ENCODE data around the gene TEX55. TPM values are rescaled to one million over a fixed set of nuclear protein-coding genes. Genes with fewer than 3 reads are reported as not detected.

TEX55 gene
- total and polyA plus RNA-seq, 10 donors: not detected

- 80 to 86% (median 82%) methylated on average over 3 of the region's 3 CpGs for WGBS, 5 donors
- intact Hi-C loops (cut with DNase I; ENCODE audit: low total_unique reads): no loop called here
- H3K36me3 ChIP-seq: no peaks in the 10 kb centered on the region
- H3K27ac ChIP-seq: no peak overlapping the region
- H3K4me1 ChIP-seq: no peaks in the 10 kb centered on the region
- DNase-seq: no peak
- no peak for TF ChIP-seq POLR2A (IDR thresholded peaks at IDR 0.05)
- TF ChIP-seq CTCF (IDR thresholded peaks at IDR 0.05 in 8 of 11, conservative IDR thresholded peaks at IDR 0.05 in 3 of 11): no peak
- no peak for TF ChIP-seq POLR2AphosphoS5 (IDR thresholded peaks at IDR 0.05)
- H3K4me3 ChIP-seq: no peak overlapping the region
- H3K9me3 ChIP-seq: no peaks in the 10 kb centered on the region
- H3K27me3 ChIP-seq (replicated peaks in 1 of 7): peaks cover 0 to 11% (median 0%) of the 10 kb centered on the region in 7 donors
Measured at GRCh38 chr3:119181765-119182164, 35.8 kb downstream of the TEX55 start.

- no peak overlapping the region for H3K4me3 ChIP-seq
- no peak overlapping the region for H3K27ac ChIP-seq
- H3K27me3 ChIP-seq (replicated peaks in 1 of 7): no peaks in the 10 kb centered on the region
- no peak for TF ChIP-seq CTCF (IDR thresholded peaks at IDR 0.05 in 8 of 11, conservative IDR thresholded peaks at IDR 0.05 in 3 of 11)
- TF ChIP-seq POLR2AphosphoS5 (IDR thresholded peaks at IDR 0.05): no peak
- no peak for TF ChIP-seq POLR2A (IDR thresholded peaks at IDR 0.05)
- no peaks in the 10 kb centered on the region for H3K36me3 ChIP-seq
- no peak for DNase-seq
- no peaks in the 10 kb centered on the region for H3K4me1 ChIP-seq
- no peaks in the 10 kb centered on the region for H3K9me3 ChIP-seq
- 73 to 85% (median 81%) methylated on average over 9 of the region's 9 CpGs for WGBS, 5 donors
- intact Hi-C loops (cut with DNase I; ENCODE audit: low total_unique reads): no loop called here
Measured at GRCh38 chr3:119184111-119184510, 38.1 kb downstream of the TEX55 start.

DNA sequence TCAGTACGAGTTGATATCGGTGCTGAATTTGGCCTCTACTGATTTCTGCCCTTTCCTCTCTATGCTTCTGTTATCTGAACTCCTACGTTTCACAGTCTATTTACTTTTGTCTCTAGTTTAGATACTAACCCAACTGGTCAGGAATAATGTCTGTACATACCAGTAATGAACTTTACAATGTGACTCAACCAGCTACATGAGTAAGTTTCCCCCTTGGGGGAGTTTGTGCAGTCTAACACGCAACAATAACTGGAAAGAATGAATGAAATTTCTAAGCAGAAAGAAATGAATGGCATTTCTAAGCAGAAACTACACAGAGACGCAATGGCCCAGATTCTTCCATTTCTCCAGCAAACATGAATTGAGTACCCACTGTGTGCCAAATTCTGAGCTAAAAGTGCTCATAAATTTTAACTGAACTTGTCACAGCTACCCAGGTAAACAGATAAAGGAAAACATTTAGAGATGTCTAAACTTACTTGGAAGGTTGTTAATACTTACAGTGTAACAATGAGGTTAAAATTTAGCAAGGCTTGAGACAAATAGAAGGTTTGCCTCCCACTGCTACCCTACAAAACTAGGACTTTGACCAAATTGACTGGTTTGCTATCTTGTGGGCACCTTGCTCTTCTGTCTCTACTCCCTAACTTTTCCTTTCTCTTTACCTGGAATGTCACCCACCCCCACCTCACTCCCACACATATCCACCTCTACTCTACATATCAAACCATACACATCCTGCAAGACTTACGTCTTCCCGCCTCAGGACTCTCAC is 39.0 kb downstream of the TEX55 start:
- no peaks in the 10 kb centered on the region for H3K36me3 ChIP-seq
- no peaks in the 10 kb centered on the region for H3K9me3 ChIP-seq
- 82 to 94% (median 88%) methylated on average over 7 of the region's 7 CpGs for WGBS, 5 donors
- no peak overlapping the region for H3K4me3 ChIP-seq
- no peaks in the 10 kb centered on the region for H3K4me1 ChIP-seq
- no peak for TF ChIP-seq POLR2A (IDR thresholded peaks at IDR 0.05)
- no peak for TF ChIP-seq CTCF (IDR thresholded peaks at IDR 0.05 in 8 of 11, conservative IDR thresholded peaks at IDR 0.05 in 3 of 11)
- no peak for TF ChIP-seq POLR2AphosphoS5 (IDR thresholded peaks at IDR 0.05)
- intact Hi-C loops (cut with DNase I; ENCODE audit: low total_unique reads): no loop called here
- DNase-seq: no peak
- no peaks in the 10 kb centered on the region for H3K27me3 ChIP-seq (replicated peaks in 1 of 7)
- no peak overlapping the region for H3K27ac ChIP-seq

DNA sequence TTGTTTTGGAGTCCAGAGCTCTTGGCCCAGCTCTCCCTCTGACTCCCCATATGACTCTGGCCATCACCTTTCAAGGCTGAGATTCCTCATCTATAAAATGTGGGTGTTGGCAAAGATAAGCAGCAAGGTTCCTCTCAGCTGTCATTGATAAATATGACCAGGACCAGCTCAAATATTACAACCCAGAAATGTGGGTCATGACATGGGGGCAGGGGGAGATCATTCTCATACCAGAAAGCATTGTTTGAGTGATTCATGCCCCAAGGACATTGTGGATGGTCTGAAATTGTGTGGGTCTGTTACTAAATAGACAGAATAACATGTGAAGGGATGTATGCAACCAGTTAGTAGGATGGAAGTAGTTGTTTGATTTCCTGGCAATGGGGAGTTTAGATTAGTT is 41.3 kb downstream of the TEX55 start:
- Histone ChIP-seq H3K4me1 (no peaks in the 10 kb centered on the region), H3K4me3 (no peak overlapping the region), H3K27me3 (replicated peaks in 1 of 7) (no peaks in the 10 kb centered on the region), H3K36me3 (no peaks in the 10 kb centered on the region), H3K9me3 (no peaks in the 10 kb centered on the region), H3K27ac (no peak overlapping the region)
- TF ChIP-seq CTCF (IDR thresholded peaks at IDR 0.05 in 8 of 11, conservative IDR thresholded peaks at IDR 0.05 in 3 of 11) (no peak), POLR2A (IDR thresholded peaks at IDR 0.05) (no peak), POLR2AphosphoS5 (IDR thresholded peaks at IDR 0.05) (no peak)
- DNase-seq: no peak
- intact Hi-C loops (cut with DNase I; ENCODE audit: low total_unique reads): no loop called here

Measured in spleen (tissue), 11 donors.